ENCODE measurements around the gene EGFR.
A peak's percentile ranks its signal among the peaks of the same experiment; 100 is the strongest.

EGFR gene

DNA sequence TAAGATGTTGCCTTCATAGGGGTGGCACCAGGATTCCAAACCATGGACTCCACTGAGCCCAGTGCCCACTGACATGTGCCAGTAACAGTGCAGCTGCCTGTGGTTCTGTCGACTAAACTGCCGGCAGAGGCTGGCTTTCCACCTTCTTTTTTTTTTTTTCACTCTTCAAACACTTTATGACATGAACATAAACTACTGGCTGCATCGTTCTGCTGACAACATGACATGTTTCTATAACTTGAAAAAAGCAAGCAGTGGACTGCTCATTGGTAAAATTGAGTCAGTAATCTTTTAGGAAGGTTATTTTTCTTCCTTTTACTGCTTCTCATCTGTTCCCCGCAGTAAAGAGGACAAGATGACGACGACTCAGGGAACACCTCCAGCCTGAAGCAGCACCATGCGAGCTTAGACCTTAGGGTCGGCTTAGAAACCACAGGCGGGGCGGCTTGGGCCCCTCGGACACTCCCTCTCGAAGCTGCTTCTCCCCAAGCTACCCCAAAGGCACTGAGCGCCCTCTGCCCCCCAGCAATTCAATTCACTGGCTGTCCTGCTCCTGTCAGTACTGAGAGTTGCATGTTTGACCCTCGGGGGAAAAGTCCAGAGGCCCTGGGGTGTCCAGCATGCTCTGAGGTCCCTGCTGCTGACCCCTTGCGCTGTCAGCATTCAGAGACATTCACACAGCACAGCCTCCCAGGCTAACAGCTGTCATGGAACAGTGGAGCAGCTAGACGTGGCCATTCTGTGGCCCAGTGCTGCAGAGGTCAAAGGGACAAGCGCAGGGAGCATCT, 112.5 kb downstream of the EGFR start:
- no peak for DNase-seq

DNA sequence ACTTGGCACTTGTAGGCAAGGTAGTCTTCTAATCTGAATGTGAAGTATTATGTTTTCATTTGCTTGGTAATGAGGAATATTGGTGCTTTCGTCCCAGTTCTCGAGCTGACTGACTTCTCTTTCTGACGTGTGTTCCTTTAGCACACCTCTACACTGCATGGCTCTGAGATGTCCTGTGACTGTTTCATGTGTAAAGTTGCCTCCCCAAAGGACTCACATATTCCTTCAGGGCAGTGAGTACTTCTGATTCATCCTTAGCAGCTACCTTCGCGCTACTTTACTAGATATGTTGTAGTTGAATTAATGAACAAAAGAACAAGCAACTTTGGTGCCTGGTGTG, 113.7 kb downstream of the EGFR start:
- no peak for DNase-seq

DNA sequence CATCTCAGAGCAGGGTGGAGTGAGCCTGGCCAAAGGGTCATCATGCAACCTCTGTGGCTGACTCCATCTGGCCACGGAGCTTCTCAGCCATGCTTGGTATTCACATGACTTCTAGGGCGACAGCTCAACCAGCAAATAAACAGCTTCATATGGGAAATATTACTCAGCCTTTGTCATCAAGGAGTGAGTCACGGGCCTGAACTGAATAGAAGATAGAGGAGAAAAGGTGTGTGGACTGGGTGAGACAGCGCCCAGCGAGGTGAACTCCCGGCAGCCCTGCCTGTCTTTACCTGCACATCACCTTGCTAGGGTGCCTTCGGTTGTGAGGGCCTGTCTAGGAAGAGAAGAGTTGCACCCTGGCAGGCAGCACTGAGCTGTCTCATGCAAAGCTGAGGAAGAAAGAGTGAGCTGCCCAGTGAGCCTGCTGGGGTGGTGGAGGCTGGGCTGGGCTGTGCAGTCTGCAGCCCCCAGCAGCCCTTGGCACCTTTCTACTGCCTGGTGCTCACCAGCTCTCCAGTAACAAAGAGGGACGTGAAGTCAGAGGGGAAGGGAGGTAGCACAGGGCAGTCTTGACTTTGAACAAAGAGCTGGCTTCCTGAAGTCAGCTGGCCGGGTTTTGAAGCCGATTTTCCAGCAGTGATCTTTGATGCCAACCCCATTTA, 114.2 kb downstream of the EGFR start:
- no peak for DNase-seq

DNA sequence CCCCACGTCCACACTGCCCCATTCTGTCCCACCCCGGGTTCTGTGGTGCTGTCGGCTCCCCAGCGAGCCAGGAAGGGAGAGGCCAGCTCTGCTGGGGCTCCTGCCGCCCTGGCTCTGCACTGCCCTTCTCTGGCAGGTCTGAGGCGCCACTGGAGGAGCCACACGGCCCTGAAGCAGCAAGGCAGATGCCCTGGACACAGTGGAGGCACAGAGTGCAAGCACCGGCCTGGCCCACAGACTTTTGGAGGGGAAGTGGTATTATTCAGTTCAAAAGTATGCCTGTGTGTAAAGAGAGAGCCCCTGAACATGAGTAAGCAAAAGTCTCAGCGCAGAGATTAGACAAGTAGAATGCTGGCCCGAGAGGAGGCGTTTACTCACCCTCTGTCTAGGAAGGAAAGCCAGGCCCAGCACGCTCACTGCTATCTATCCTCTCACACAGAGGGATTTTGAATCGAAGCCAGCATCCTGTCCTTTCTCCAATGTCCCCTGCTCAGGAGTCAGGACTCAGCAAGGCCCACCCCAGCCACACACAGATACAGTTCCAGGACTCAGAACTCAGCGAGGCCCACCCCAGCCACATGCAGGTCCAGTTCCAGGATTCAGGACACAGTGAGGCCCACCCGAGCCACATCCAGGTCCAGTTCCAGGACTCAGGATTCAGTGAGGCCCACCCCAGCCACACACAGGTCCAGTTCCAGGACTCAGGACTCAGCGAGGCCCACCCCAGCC, 115.0 kb downstream of the EGFR start:
- no peak for DNase-seq

DNA sequence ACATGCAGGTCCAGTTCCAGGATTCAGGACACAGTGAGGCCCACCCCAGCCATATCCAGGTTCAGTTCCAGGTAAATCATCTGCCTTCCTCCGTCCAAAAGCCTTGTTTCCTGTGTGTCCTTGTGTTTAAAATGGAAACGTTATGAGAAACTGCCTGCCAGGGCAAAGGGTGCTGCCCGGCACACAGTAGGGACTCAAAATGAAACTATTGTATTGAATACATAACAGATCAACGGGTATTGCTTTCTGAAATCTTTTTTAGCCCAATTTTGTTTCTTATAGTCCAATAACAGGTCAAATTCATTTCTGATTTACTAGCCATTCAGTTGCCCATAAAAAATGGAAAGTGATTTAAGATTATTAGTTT, 115.5 kb downstream of the EGFR start:
- no peak for DNase-seq

DNA sequence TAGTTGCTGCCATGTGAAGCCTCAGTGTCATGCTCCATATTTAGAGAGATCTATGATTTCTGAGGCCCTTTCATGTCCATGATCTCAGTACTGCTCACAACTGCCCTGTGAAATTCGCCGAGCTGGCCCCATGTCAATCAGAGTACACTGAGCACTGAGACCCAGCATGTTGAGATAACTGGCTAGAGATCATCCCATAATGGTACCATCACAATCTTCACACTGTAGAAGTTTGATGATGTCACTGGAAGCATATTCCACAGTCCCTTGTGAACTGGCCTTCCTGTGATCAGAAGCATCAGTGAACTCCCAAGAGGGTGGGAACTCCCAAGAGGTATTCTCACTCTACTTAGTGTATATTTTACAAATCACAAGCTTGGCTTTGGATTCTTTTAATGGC, 116.0 kb downstream of the EGFR start:
- DNase-seq: no peak

DNA sequence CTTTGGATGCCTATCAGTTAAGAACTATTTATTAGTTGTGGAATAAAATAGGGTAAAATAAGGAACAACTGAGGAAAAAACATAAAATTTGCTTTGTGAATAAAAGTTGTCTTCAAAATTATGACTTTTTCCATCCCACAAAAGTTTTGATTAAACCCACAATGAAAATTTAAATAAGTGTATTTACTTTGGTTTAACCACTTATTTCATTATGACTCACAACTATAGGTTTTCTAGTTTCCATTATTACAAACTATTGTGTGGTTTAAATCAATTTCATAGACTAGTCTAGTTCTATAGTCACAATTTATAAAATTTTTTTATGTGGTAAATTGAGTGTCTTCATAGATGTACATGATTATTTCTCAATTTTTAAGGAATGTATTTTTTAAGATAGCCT, 116.6 kb downstream of the EGFR start:
- DNase-seq: no peak

DNA sequence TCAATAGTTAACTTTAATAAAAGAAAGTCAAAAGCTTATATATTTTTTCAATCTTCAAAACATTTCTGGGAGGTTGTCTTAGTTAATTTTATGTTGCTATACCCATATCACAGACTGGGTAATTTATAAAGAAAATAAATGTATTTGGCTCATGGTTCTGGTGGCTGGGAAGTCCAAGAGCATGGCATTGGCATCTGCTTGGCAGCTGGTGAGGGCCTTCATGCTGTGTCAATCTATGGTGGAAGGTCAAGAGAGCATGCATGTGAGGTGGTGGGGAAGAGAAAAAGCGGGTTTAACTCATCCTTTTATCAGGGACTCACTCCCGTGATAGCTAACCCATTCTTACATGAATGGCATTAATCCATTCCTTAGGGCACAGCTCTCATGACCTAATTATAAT, 119.8 kb downstream of the EGFR start:
- no peak for DNase-seq

DNA sequence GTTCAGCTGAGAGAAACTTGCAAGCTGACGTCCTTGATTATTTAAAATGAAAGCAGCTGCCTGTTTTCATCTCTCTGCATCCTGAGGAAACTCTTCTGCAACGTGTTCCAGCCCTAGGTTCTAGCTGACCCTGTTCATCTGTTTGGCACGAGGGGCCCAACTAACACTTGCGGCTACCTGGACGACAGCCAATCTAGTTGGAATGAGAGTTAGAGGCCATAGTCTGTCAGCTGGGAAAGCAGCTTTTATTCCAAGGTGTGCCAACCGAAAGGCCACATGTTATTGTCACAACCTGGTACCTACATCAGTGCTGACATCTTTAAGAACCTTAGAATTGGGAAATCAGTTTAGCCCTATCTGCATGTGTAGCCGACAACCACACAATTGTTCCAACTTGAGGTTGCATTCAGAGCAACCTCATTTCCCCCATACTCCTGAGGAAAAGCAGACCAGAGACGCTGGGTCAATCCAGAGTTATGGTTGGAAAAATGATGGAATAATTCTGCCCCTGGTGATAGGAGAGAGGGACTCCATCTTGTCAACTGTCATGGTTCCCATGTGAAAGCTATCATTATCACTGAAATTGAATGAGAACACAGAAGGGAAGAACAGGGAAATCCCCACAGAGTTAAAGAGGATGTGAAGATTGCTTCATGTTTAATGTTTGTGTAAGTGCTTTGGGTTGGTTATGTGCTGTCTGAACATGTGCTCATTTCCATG, 121.6 kb downstream of the EGFR start:
- DNase-seq: no peak

DNA sequence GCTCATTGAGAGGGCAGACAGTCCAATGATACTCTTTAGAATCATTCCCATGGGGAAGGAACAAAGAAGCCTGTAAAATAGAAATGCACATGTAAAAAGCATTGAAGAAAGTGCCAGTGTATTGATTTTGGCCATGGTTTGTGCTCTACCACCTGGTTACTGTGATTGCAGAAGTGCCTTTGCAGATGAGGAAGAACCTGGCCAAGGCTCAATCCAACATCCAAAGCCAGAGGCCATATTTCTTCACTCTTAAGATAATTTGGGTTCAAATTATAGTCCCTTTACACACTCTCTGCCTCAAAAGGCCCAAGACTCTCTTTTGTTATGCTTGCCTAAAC, 122.1 kb downstream of the EGFR start:
- DNase-seq: peak; percentile 79

DNA sequence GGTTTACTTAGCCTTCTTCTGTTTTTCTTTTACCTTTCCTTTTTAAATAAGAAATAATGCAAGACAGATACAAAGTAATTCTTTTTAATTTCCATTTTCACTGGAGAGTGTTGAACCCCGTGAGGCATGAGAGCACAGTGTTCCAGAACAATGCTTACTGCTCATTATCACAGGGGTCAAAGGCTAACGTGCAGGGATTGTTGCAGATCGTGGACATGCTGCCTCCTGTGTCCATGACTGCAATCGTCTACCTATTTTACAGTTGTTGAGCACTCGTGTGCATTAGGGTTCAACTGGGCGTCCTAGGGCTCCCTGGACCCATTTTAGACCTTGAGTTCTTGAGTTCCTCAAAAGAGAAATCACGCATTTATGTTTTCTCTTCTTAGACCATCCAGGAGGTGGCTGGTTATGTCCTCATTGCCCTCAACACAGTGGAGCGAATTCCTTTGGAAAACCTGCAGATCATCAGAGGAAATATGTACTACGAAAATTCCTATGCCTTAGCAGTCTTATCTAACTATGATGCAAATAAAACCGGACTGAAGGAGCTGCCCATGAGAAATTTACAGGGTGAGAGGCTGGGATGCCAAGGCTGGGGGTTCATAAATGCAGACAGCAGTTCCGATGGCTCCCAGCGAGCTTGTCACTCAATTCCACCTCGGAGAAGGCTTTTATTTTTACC, 124.2 kb downstream of the EGFR start:
- DNase-seq: no peak

DNA sequence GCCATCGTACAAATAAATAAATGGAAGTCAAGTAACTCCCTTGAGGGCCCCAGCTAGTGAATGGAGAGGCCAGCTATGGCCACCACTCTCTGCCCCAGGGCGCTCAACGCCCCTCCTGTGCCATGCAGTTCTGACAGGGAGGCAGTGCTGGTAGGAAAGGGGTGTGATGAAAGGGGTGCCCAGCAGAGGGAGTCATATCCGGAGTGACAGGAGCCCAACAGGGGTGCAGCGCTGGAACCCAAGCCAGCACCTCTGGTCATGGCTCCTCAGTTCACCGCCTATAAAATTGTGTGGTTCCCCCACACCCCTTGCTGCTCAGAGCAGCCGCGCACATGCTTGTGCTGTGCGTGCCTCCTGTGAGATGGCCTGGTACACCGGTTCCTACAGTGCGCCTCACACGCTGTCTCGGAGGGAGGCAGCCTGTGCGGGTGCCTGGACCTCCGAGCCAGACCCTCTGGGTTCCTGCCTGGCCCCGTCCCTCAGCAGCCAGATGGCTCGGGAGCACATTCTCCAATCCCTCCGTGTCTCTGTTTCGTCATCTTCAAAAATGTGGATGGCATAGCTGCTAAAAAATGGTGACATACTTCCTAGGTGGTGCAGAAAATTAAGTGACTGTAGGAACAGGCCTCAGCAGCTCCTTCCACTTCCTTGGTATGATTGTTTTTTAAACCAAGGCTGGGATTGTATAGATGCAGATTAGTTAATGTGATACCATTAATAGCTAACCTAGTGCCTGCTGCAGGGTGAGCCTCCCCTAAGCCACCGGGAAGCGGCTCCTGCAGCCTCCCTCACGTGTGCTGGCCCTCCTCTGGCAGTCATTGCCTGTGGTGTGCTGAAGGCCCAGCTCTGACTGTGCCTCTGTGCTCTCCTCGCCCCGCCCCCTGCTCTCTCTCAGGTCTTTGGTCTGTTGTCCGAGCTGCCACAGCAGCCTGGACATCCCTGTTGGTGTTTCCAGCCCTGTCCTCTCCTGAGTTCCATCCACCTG, 125.8 kb downstream of the EGFR start:
- DNase-seq: no peak

DNA sequence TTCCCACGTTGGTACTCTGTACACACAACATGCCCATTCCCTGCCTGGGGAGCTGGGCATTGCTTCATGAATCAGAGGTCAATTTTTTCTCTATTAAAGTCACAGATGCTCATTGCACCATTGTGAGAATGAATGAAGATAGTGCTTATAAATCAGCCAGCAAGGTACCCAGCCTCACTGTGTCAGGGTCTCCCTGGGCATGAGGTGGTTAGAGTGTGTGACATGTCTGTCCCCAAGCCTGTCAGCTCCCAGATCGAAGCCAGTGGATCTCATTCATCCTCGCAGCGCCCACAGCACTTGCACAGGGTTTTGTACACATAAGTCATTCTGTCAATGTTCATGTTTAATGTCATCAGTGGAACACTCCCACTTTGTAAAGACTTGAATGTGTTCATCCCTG, 126.8 kb downstream of the EGFR start:
- no peak for DNase-seq

DNA sequence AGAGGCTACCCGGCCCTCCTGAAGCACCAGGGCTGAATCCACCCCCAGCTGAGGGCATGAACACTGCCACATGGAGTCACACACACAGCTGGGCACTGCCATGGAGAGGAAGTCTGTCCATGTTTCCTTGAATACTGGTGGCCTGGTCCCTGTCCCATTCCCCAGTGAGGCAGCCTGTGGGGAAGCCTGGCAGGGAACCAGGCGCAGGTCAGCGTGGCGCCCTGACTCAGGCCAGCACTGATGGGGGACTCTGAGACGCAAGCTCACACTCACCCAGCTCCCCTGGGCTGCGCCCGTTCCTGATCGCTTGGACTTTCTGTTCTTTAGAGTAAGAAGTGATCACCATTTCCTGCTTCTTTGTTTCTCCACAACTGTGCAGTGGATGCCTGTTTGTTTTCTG, 128.3 kb downstream of the EGFR start:
- DNase-seq: no peak

DNA sequence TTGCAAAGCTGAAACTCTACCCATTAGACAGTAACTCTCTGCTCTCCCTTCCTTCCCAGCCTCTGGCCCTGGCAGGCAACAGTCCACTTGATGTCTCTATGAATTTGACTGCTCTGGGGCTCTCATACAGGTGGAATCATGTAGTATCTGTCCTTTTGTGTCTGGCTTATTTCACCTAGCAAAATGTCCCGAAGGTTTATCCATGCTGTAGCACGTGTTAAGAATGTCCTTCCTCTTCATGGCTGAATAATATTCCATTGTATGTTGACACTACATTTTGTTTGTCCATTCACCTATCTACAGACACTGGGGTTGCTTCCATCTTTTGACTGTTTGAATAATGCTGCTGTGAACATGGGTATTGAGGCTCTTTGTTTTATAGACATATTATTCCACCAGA, 128.9 kb downstream of the EGFR start:
- no peak for DNase-seq

DNA sequence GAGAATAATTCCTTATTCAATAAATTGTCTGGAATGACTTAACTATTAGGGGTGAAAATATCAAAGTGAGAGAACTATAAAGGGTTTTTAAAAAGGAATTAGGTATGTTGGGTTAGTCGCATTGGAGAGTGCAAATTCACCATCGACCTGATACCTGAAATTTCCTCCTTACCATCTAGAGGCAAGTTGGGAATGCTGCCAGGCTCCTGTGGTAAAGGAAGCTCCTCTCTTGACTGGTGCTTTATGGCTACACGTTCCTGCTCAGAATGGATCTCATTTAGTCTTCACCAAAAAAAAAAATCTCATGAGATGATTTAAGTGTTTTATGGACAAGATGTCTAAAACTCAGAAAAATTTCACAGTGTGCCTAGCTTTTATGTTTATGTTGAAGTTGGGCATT, 129.8 kb downstream of the EGFR start:
- DNase-seq: no peak

DNA sequence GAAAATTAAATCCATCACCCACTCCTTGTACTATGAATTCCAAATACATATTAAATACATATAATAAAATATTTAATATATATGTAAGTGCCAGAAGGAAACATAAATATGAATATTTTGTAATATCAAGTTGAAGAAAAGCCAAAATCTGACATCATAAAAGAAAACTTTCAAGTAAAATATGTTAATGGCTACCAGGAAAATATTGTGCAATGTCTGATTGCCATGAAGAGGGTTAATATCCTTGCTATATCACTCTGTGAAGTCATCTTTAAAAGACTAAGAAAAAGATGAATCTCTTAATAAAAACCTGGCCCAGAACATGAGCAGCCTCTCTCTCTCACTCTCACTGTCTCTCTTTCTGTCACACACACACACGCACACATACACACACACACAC, 130.2 kb downstream of the EGFR start:
- DNase-seq: no peak

DNA sequence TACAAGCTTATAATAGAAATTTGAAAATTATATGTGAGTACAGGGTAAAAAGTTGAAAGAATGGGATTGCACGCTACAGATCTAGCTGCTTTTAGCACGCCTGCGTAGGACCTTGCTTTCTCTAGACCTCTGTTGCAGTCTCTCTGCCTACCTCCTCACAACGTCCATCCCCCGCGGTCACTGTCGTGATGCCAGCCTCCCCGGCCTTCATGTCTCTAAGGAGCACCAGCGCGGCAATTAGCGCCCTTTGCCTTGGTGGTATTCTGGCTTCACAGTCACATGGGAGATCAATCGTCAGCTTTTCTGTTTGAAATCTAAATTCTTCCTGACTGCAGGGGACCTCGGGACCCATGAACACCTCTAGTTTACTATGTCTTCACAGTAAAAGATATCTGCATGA, 131.3 kb downstream of the EGFR start:
- no peak for DNase-seq

DNA sequence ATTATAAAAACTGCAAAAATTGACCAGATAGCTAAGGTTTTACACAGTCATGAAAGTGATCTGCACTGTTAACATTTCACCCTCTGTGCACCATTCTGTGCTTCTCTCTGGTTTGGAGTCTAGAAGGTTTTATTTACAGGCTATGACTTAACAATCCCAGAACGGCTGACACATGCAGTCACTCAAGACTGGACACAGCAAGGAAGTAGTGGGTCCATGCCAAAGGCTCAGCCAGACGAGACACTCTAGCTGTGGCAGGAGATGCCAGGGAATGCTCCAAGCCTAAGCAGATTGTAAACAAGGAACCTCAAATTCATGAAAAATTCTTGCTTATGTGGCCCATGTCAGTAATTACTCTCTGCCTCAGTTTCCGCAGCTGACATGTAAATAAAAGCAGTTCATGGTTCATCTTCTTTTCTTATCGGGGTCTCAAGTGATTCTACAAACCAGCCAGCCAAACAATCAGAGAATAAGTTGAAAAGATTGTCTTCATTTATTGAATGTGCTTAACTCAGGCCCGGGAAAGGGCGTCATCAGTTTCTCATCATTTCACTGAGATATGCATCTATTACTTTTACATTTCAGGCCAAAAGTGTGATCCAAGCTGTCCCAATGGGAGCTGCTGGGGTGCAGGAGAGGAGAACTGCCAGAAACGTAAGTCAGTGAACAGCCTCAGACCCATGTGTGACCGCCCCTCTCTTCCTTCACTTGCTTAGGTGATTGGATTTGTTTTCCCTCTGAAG, 132.1 kb downstream of the EGFR start:
- no peak for DNase-seq

DNA sequence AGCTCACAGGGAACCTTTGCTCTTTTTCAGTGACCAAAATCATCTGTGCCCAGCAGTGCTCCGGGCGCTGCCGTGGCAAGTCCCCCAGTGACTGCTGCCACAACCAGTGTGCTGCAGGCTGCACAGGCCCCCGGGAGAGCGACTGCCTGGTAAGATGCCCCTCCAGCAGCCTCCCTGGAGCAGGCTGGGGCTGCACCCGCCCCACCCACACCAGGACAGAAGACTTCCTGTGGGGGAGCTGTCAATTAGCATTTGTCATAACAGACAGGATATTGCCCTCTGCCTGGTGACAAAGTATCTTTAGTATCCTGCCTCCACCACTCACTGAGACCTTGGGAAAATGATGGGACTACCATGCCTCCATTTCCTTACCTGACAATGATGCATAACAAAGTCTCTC, 133.7 kb downstream of the EGFR start:
- no peak for DNase-seq

DNA sequence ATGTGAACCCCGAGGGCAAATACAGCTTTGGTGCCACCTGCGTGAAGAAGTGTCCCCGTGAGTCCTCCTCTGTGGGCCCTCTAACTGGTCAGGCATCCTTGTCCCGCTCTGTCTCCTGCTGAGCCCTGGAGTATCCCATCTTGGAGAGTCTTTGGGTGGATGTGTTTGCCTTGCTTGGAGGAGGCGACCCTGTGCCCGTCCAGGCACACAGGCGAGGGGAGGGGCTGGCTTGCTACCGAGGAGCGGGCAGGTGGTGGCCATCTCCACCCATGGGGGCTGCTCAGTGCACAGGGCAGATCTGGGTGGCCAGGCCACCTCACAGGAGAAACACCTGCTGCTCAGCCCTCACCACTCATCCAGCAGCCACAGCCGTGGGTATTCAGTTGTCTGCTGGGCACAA, 135.3 kb downstream of the EGFR start:
- DNase-seq: no peak

Data from NCI-H2107 (cell line).